Adrenal gland (tissue), 5 donors: ENCODE data around the gene SMIM34.
"Not testable (repeated sequence)": the region's sequence is repeated elsewhere in the genome, so short reads cannot be mapped to it uniquely, and the experiment has no call there.

Experiments
- POLR2A ChIP-seq, 2 donors: fragments of 450-650 bp; IDR thresholded peaks; one replicate each; pipeline ENCODE4 v1.6.1; 2017; ENCODE audit warnings: antibody characterized with exemption in 2 of 2, mild to moderate bottlenecking in 2 of 2, moderate library complexity in 1 of 2
- TF ChIP-seq, protein P1 (sequence below), 6 experiments: fragments of 450-650 bp in 4 of 6; fragments of 200-600 bp in 2 of 6; sonication (generic) in 1 of 6; IDR thresholded peaks; 1 replicate in 5 of 6; 2 replicates in 1 of 6; pipeline versions ENCODE4 v1.5.1 to v1.8.0; 2016 to 2021; ENCODE audit warnings: antibody characterized with exemption in 6 of 6, mild to moderate bottlenecking in 2 of 6, moderate library complexity in 1 of 6
- donor health status: DM: no; HTN: no; CAD: no.

DNA sequence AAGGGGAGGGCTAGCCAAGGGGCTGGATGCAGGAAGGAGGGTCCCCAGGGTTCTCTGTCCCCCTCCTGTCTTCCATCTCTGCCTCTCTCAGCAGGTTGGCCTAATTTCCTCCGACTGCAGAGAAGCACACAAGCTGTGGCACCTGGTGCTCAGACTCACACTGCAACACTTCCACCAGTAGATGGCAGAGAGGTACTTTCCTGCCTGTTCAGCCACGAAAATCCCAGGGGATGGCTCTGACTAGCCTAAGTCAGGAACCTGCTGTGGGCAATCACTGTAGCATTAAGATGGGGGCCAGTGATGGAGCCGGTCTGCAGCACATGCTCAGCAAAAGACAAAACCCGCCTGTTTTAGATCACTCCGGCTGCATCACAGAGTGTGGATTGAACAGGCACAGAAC lies 6.0 kb upstream of the SMIM34 start:
- TF ChIP-seq, protein P1, sequence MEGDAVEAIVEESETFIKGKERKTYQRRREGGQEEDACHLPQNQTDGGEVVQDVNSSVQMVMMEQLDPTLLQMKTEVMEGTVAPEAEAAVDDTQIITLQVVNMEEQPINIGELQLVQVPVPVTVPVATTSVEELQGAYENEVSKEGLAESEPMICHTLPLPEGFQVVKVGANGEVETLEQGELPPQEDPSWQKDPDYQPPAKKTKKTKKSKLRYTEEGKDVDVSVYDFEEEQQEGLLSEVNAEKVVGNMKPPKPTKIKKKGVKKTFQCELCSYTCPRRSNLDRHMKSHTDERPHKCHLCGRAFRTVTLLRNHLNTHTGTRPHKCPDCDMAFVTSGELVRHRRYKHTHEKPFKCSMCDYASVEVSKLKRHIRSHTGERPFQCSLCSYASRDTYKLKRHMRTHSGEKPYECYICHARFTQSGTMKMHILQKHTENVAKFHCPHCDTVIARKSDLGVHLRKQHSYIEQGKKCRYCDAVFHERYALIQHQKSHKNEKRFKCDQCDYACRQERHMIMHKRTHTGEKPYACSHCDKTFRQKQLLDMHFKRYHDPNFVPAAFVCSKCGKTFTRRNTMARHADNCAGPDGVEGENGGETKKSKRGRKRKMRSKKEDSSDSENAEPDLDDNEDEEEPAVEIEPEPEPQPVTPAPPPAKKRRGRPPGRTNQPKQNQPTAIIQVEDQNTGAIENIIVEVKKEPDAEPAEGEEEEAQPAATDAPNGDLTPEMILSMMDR (IDR thresholded peaks at IDR 0.05) = not testable (repeated sequence)
- not testable (repeated sequence) for TF ChIP-seq POLR2A (IDR thresholded peaks at IDR 0.05)
